DND-41 (cell line): ENCODE data around the gene STK4.

ENCODE experiments used
- ATAC-seq: fragments of 200-7000 bp; cut with Tn5 transposase; 3 replicates; pipeline ENCODE4 v1.9.1; 2021; ENCODE audit warnings: low read depth; ENCODE audit not compliant: insufficient read depth
- DNase-seq: peaks from one replicate; pipeline ENCODE4 v3.0.0-alpha.2; 2020
- H2AFZ ChIP-seq: 2 replicates; pipeline ENCODE4 v1.6.0; 2012; ENCODE audit warnings: low read depth, low read length
- H3K27ac ChIP-seq: 2 replicates; pipeline ENCODE4 v1.5.1; 2012; ENCODE audit warnings: low read length, inconsistent platforms
- H3K27me3 ChIP-seq: fragments of 200-600 bp; sonication (generic); 2 replicates; pipeline ENCODE4 v1.6.0; 2012; ENCODE audit warnings: low read length, mild to moderate bottlenecking, inconsistent platforms; ENCODE audit not compliant: insufficient read depth, poor library complexity
- H3K36me3 ChIP-seq: 2 replicates; pipeline ENCODE4 v1.5.1; 2012; ENCODE audit warnings: low read length, inconsistent platforms; ENCODE audit not compliant: insufficient read depth
- H3K4me1 ChIP-seq: 2 replicates; pipeline ENCODE4 v1.5.1; 2012; ENCODE audit warnings: mild to moderate bottlenecking, low read length; ENCODE audit not compliant: insufficient read depth
- H3K4me2 ChIP-seq: 2 replicates; pipeline ENCODE4 v1.6.0; 2012; ENCODE audit warnings: mild to moderate bottlenecking, moderate library complexity, low read length, inconsistent platforms; ENCODE audit not compliant: insufficient read depth
- H3K4me3 ChIP-seq, 2 experiments: fragments of 200-600 bp in 1 of 2; shearing (Covaris generic) in 1 of 2; 2 replicates each; pipeline ENCODE4 v1.5.1; 2012 to 2016; ENCODE audit warnings: inconsistent platforms in 2 of 2, low read length in 2 of 2, mild to moderate bottlenecking in 2 of 2, low read depth in 1 of 2, moderate library complexity in 1 of 2
- H3K79me2 ChIP-seq: 2 replicates; pipeline ENCODE4 v1.6.0; 2012; ENCODE audit warnings: low read length, inconsistent platforms; ENCODE audit not compliant: insufficient read depth
- H3K9ac ChIP-seq: 2 replicates; pipeline ENCODE4 v1.6.0; 2012; ENCODE audit warnings: low read depth, mild to moderate bottlenecking, inconsistent platforms, low read length, moderate library complexity
- H3K9me3 ChIP-seq: 2 replicates; pipeline ENCODE4 v1.5.1; 2012; ENCODE audit warnings: low read length, moderate library complexity, mild to moderate bottlenecking, inconsistent platforms; ENCODE audit not compliant: insufficient read depth, severe bottlenecking
- H4K20me1 ChIP-seq: 2 replicates; pipeline ENCODE4 v1.6.0; 2012; ENCODE audit warnings: low read length; ENCODE audit not compliant: insufficient read depth
- EZH2 ChIP-seq: IDR thresholded peaks from 3 replicates; pipeline ENCODE4 v1.6.1; 2012; ENCODE audit warnings: borderline replicate concordance, low read depth, mild to moderate bottlenecking, moderate library complexity, low read length, inconsistent platforms; ENCODE audit not compliant: severe bottlenecking
- TF ChIP-seq, protein P1 (sequence below): IDR thresholded peaks from 2 replicates; pipeline ENCODE4 v1.5.1; 2012; ENCODE audit warnings: borderline replicate concordance, low read length, moderate library complexity, mild to moderate bottlenecking; ENCODE audit not compliant: poor library complexity, severe bottlenecking; ENCODE audit errors: extremely low read depth

The STK4 gene

DNA sequence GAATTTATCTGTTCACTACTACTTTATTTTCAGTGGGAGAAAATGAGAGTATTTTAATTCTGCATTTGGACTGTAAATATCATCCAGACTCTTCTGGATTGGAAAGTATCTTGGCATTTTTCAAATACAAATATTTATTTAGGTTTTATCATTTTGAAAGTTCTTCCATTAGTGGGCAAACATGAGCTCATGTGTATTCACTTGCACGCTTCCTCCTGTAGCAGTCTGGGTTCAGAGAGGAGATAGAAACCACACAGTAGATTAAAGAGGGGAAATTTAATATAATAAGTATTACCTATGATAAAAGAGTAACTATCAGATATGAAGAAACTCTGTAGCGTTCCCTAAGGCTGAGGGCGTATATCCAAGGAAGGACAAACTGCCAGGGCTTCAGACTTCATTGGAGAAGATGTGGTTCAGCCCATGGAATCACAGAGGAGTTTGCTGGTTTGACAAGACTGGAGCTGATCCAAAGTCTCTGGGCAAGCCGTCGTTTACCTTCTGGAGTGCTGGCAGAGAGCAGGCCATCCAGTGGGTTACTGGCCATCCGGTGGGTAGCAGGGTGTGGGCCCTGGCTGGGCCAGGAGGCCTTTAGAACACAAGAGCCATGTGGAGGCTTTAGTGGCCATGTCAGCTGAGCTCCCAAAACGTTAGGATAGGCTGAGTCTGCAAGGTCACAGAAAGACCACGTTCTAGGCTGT is 90.3 kb downstream of the STK4 start:
- H2AFZ ChIP-seq: no peak overlapping the region
- H3K4me2 ChIP-seq: no peak overlapping the region
- TF ChIP-seq EZH2: no peak
- TF ChIP-seq, protein P1, sequence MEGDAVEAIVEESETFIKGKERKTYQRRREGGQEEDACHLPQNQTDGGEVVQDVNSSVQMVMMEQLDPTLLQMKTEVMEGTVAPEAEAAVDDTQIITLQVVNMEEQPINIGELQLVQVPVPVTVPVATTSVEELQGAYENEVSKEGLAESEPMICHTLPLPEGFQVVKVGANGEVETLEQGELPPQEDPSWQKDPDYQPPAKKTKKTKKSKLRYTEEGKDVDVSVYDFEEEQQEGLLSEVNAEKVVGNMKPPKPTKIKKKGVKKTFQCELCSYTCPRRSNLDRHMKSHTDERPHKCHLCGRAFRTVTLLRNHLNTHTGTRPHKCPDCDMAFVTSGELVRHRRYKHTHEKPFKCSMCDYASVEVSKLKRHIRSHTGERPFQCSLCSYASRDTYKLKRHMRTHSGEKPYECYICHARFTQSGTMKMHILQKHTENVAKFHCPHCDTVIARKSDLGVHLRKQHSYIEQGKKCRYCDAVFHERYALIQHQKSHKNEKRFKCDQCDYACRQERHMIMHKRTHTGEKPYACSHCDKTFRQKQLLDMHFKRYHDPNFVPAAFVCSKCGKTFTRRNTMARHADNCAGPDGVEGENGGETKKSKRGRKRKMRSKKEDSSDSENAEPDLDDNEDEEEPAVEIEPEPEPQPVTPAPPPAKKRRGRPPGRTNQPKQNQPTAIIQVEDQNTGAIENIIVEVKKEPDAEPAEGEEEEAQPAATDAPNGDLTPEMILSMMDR: no peak
- peaks cover 39% of the 10 kb centered on the region for H3K36me3 ChIP-seq
- no peak overlapping the region for H3K27ac ChIP-seq
- DNase-seq: no peak
- H4K20me1 ChIP-seq: peaks cover 7% of the 10 kb centered on the region; the same call in 1 of the 2 replicates
- H3K9me3 ChIP-seq: no peaks in the 10 kb centered on the region
- H3K9ac ChIP-seq: no peak overlapping the region
- no peak for ATAC-seq
- no peaks in the 10 kb centered on the region for H3K27me3 ChIP-seq
- 0 out of 2 replicates have a peak, but pooled peaks cover 3% of the 10 kb centered on the region for H3K79me2 ChIP-seq
- H3K4me3 ChIP-seq: no peak overlapping the region
- peaks cover 25% of the 10 kb centered on the region for H3K4me1 ChIP-seq

DNA sequence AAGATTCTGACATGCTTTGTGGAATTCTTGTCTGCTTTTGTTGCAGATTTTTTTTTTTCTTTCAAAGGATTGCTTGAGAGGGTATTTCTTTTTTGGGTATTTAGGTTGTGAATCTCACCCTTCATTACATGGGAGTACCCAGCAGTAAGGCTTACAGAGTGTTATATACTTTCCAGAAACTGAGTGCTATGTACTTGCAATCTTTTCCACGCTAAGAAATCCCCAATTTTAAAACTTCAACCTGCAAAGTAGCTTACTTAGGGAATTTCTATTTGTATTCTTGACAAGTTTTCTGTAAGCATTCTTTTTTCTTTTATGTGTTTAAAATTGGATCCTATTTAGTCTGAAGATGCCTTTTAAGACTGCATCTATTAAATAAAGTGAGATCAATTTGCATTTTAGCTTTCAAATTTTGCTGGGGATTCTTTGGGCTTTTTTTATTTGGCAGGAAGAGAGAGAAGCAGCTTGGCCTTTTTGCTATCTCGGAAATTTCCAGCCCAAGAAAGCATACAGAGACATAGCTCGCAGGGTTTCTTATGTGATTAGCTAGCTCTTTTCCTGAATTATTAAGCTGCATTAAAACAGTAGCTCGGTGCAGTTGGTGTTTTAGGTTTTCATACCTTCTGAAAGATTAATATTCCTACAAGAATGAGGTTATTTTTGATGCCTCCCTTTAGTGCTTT is 92.0 kb downstream of the STK4 start:
- Histone ChIP-seq H3K79me2 (0 out of 2 replicates have a peak, but pooled peaks cover 3% of the 10 kb centered on the region), H3K9me3 (no peaks in the 10 kb centered on the region), H3K4me3 (no peak overlapping the region), H4K20me1 (peaks cover 7% of the 10 kb centered on the region; the same call in 1 of the 2 replicates), H2AFZ (no peak overlapping the region), H3K36me3 (peaks cover 37% of the 10 kb centered on the region), H3K27ac (no peak overlapping the region), H3K27me3 (no peaks in the 10 kb centered on the region), H3K9ac (no peak overlapping the region), H3K4me2 (no peak overlapping the region), H3K4me1 (peaks cover 8% of the 10 kb centered on the region; the same call in 1 of the 2 replicates)
- no peak for TF ChIP-seq EZH2
- TF ChIP-seq, protein P1: no peak
- DNase-seq (no peak), ATAC-seq (no peak)

DNA sequence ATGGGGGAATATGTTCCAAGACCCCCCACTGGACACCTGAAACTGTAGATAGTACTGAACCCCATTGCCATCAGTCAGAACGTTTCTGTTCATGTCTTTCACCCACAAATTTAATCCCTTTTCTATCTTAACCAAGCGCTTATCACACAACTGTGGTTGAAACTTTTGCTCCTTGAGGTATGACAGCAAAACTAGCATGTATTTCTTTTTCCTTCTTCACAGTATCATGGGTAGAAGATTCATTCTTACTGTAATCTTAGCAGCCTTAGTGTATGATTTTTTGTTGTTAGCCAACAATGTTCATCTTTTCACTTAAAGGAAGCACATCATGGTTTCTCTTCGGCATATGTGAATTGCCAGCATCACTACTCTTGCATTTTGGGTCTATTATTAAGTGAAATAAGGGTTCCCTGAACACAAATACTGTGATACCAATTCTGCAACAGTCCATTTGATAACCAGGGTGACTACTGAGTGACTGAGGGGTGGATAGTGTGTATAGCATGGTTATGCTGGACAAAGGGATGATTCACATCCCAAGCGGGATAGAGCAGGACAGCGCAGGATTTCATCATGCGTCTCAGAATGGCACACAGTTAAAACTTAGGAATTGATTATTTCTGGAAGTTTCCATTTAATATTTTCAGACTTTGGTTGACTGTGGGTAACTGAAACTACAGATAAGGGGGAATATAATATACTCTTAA is 92.9 kb downstream of the STK4 start:
- Histone ChIP-seq H3K36me3 (peaks cover 30% of the 10 kb centered on the region), H3K9ac (no peak overlapping the region), H3K79me2 (0 out of 2 replicates have a peak, but pooled peaks cover 3% of the 10 kb centered on the region), H3K4me3 (no peak overlapping the region), H3K27ac (no peak overlapping the region), H3K4me1 (no peaks in the 10 kb centered on the region), H3K9me3 (no peaks in the 10 kb centered on the region), H3K27me3 (no peaks in the 10 kb centered on the region), H4K20me1 (peaks cover 7% of the 10 kb centered on the region; the same call in 1 of the 2 replicates), H2AFZ (no peak overlapping the region), H3K4me2 (no peak overlapping the region)
- ATAC-seq (no peak), DNase-seq (no peak)
- TF ChIP-seq, protein P1: no peak
- TF ChIP-seq EZH2: no peak
